Keratinocyte (primary cell): Measurements from ENCODE around the gene ANKRD10.

Experiments
- EZH2 ChIP-seq: IDR thresholded peaks from one replicate; pipeline ENCODE4 v1.6.1; 2012; ENCODE audit warnings: inconsistent platforms, mild to moderate bottlenecking, low read length, moderate library complexity
- TF ChIP-seq, protein P1 (sequence below), 3 experiments: IDR thresholded peaks in 1 of 3; conservative IDR thresholded peaks in 1 of 3; optimal IDR thresholded peaks in 1 of 3; 2 replicates in 2 of 3; 3 replicates in 1 of 3; pipeline versions ENCODE3 to v1.5.1; 2011; ENCODE audit warnings: low read length in 3 of 3, mild to moderate bottlenecking in 3 of 3, moderate library complexity in 2 of 3, control low read depth in 1 of 3, inconsistent platforms in 1 of 3; ENCODE audit not compliant: insufficient read depth in 2 of 3; ENCODE audit errors: extremely low read depth in 1 of 3

DNA sequence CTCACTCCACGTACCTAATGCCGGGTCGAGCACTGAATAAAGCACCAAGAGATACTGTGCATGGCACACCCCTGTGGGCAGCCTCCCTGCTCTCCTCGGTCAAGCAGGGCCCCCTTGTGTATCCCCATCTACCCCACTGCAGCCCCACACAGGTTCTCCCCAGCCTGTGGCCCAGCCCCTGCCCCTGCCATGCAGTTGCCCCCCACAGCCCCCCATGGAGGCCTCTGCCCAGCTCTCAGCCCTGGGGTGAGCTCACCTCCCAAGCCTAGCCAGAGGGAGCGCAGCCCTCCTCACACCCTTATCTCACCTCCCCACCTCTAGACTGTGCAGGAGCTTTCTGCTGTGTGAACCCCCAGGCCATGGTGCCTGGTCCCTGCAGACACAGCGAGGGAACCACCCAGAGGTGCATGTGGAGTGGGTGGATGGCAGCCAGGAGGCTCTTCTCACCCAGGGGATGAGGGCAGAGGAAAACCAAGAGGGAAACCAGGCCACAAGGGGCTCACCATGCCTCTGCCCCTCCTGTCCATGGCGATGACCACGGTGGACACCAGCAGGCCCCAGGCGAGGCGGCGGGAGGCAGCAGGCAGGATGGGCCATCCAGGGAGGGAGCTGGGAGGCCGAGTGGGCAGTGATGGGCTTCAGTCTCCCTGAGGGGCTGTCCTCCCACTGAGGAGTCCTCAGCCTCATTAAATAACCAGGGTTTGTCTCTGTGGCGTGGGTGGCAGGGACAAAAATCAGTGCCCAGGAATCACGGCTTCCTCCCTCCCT is 83.2 kb downstream of the ANKRD10 start:
- TF ChIP-seq, protein P1, sequence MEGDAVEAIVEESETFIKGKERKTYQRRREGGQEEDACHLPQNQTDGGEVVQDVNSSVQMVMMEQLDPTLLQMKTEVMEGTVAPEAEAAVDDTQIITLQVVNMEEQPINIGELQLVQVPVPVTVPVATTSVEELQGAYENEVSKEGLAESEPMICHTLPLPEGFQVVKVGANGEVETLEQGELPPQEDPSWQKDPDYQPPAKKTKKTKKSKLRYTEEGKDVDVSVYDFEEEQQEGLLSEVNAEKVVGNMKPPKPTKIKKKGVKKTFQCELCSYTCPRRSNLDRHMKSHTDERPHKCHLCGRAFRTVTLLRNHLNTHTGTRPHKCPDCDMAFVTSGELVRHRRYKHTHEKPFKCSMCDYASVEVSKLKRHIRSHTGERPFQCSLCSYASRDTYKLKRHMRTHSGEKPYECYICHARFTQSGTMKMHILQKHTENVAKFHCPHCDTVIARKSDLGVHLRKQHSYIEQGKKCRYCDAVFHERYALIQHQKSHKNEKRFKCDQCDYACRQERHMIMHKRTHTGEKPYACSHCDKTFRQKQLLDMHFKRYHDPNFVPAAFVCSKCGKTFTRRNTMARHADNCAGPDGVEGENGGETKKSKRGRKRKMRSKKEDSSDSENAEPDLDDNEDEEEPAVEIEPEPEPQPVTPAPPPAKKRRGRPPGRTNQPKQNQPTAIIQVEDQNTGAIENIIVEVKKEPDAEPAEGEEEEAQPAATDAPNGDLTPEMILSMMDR (optimal IDR thresholded peaks at IDR 0.05 in 1 of 3, IDR thresholded peaks at IDR 0.05 in 1 of 3, conservative IDR thresholded peaks at IDR 0.05 in 1 of 3; ENCODE audit: extremely low read depth in 1 of 3, insufficient read depth in 2 of 3, low read length in 3 of 3): no peak
- no peak for TF ChIP-seq EZH2
